GM12874 (cell line): Measurements from ENCODE around the gene TRAF6.

Experiments
- TF ChIP-seq, protein P1 (sequence below): IDR thresholded peaks from 2 replicates; pipeline ENCODE4 v1.5.1; 2011; ENCODE audit warnings: low read depth, mild to moderate bottlenecking, control low read depth, low read length, moderate library complexity; ENCODE audit not compliant: insufficient read depth

The TRAF6 gene

DNA sequence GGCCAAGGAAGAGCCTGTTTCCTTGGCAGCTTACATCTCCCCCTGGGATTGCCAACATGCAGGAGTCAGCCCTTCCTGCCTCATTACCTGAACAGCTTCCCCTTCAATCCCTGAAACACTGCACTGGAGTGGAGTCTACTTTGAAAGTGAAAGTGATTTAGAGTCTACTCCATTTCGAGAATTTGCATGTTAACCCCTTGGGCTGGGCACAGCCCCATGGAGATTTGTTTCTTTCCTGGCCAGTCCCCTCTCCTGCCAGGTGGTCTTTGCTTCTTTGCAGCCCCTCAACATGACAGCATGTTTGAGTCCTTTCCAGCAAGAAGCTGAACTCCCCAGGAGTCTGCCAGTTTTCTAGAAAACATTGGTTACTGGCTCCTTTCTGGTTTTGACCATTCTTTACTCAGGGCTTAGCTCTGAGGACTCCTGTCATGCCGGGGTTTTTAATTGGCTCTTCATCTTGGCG lies 59.9 kb downstream of the TRAF6 start:
- TF ChIP-seq, protein P1, sequence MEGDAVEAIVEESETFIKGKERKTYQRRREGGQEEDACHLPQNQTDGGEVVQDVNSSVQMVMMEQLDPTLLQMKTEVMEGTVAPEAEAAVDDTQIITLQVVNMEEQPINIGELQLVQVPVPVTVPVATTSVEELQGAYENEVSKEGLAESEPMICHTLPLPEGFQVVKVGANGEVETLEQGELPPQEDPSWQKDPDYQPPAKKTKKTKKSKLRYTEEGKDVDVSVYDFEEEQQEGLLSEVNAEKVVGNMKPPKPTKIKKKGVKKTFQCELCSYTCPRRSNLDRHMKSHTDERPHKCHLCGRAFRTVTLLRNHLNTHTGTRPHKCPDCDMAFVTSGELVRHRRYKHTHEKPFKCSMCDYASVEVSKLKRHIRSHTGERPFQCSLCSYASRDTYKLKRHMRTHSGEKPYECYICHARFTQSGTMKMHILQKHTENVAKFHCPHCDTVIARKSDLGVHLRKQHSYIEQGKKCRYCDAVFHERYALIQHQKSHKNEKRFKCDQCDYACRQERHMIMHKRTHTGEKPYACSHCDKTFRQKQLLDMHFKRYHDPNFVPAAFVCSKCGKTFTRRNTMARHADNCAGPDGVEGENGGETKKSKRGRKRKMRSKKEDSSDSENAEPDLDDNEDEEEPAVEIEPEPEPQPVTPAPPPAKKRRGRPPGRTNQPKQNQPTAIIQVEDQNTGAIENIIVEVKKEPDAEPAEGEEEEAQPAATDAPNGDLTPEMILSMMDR = no peak

DNA sequence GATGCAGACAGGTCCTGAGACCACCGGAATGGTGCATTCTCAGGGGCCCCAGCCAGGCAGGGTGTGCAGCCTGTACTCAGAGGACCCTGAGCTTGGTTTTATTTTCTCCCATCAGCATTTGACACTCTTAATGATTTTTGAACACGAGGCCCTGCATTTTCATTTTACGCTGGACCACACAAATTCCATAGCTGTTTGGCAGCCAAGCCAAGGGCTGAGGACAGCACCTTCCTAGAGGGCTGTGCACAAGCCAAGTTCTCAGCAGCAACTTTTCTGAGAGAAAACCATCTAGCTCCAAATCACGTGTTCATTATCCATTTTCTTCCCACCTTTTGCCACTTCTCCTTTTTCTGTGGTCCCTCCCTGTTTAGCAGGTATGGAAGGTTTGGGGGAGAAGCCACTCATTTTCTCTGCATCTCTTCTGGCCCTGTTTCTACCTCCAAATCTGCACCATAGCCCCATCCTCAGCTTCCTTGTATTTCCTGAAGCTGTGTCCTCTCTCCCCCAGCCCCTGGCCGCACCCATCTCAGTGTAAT lies 60.4 kb downstream of the TRAF6 start:
- TF ChIP-seq, protein P1 = no peak

GRCh38 chr11:36447947-36448346 lies 62.1 kb downstream of the TRAF6 start:
- TF ChIP-seq, protein P1 = no peak

GRCh38 chr11:36447514-36447913 lies 62.6 kb downstream of the TRAF6 start:
- TF ChIP-seq, protein P1 = no peak

- TF ChIP-seq, protein P1 = no peak
Measured at GRCh38 chr11:36446135-36446534, 63.9 kb downstream of the TRAF6 start.

DNA sequence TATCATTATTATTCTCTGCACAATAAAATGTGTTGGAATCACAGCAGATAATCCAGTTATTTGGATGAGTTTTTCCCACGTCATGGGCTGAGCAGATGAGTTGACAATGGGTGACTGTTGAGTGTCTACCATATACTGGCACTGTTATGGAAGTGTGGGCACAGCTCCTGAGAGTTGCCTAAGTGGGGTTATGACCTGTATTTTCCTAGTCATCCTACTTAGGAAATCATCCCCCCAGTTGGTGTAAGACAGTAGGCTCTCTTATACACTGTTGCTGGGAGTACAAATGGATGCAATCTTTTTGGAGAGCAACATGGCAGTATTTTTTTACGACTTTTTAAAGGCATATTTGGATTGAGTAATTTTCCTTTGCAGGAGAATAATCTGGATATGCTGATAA lies 66.4 kb downstream of the TRAF6 start:
- TF ChIP-seq, protein P1 = no peak

DNA sequence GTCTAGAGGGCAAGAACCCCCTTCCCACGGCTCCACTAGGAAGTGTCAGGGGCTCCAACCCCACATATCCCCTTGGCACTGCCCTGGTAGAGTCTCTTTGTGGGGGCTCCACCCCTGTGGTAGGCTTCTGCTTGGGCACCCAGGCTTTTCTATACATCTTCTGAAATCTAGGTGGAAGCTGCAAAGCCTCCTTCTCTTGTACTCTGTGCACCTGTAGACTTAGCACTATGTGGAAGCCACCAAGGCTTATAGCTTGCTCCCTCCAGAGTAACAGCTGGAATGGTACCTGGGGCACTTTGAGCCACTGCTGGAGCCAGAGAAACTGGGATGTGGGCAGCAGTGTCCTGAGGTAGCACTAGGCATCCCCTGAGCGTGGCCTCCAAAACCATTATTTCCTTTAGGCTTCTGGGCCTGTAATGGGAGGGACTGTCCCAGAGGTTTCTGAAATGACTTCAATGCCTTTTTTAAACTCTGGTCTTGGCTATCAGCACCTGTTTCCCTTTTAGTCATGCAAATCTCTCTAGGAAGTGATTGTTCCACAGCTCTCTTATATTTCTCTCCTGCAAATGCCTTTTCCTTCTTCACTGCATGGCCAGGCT lies 68.4 kb downstream of the TRAF6 start:
- TF ChIP-seq, protein P1 = no peak
